ENCODE data around the gene CDK15.

- no peak for TF ChIP-seq POLR2A (IDR thresholded peaks at IDR 0.05)
- no peak for TF ChIP-seq CTCF (IDR thresholded peaks at IDR 0.05 in 4 of 5, conservative IDR thresholded peaks at IDR 0.05 in 1 of 5)
These were observed 56.5 kb downstream of the CDK15 start for GRCh38 chr2:201862843-201863242.

Data from gastrocnemius medialis (tissue), 4 donors.